Neural progenitor cell (in vitro differentiated cells): ENCODE data around the gene NRG2. TPM values are rescaled to one million over a fixed set of nuclear protein-coding genes. Genes with fewer than 3 reads are reported as not detected.

ENCODE experiments used
- DNase-seq: peaks from one replicate; pipeline ENCODE4 v3.0.0-alpha.2; 2016; ENCODE audit warnings: low spot score
- H2AFZ ChIP-seq: fragments of 200-600 bp; sonication (generic); replicated peaks from 2 replicates; pipeline ENCODE4 v1.6.1; 2016; ENCODE audit warnings: antibody characterized with exemption
- H3F3A ChIP-seq: fragments of 200-600 bp; sonication (generic); 2 replicates; pipeline ENCODE4 v1.6.1; 2016; ENCODE audit warnings: antibody characterized with exemption, low read depth
- H3K27ac ChIP-seq: fragments of 200-600 bp; sonication (generic); 2 replicates; pipeline ENCODE4 v1.5.1; 2016; ENCODE audit warnings: mild to moderate bottlenecking
- H3K27me3 ChIP-seq: fragments of 200-600 bp; sonication (generic); 2 replicates; pipeline ENCODE4 v1.6.1; 2016; ENCODE audit warnings: mild to moderate bottlenecking, moderate library complexity
- H3K36me3 ChIP-seq: fragments of 200-600 bp; sonication (generic); 2 replicates; pipeline ENCODE4 v1.5.1; 2016
- H3K4me1 ChIP-seq: fragments of 200-600 bp; sonication (generic); 2 replicates; pipeline ENCODE4 v1.6.1; 2016; ENCODE audit warnings: mixed run types
- H3K4me2 ChIP-seq: fragments of 200-600 bp; sonication (generic); 2 replicates; pipeline ENCODE4 v1.6.1; 2016
- H3K4me3 ChIP-seq: fragments of 200-600 bp; sonication (generic); 2 replicates; pipeline ENCODE4 v1.5.1; 2016
- H3K79me2 ChIP-seq: fragments of 200-600 bp; sonication (generic); 2 replicates; pipeline ENCODE4 v1.6.1; 2016; ENCODE audit warnings: low read depth
- H3K9ac ChIP-seq: fragments of 200-600 bp; sonication (generic); 2 replicates; pipeline ENCODE4 v1.6.1; 2016
- H3K9me3 ChIP-seq: fragments of 200-600 bp; sonication (generic); 2 replicates; pipeline ENCODE4 v1.5.1; 2016; ENCODE audit warnings: low read depth
- H4K20me1 ChIP-seq: fragments of 200-600 bp; sonication (generic); 2 replicates; pipeline ENCODE4 v1.6.1; 2016; ENCODE audit warnings: low read depth
- H3K27ac Mint-ChIP-seq: 3 replicates; pipeline ENCODE4 v1.8.0; 2021; ENCODE audit warnings: mixed read lengths
- H3K27me3 Mint-ChIP-seq: 2 replicates; pipeline ENCODE4 v1.8.0; 2022; ENCODE audit warnings: low read depth, mild to moderate bottlenecking, inconsistent platforms, moderate library complexity, mixed read lengths; ENCODE audit not compliant: insufficient read depth
- H3K36me3 Mint-ChIP-seq: 3 replicates; pipeline ENCODE4 v1.8.0; 2021; ENCODE audit warnings: mixed read lengths
- H3K4me1 Mint-ChIP-seq: 3 replicates; pipeline ENCODE4 v1.8.0; 2021; ENCODE audit warnings: mixed read lengths
- H3K4me3 Mint-ChIP-seq: 3 replicates; pipeline ENCODE4 v1.8.0; 2021; ENCODE audit warnings: mild to moderate bottlenecking, moderate library complexity, mixed read lengths
- H3K9me3 Mint-ChIP-seq: 3 replicates; pipeline ENCODE4 v1.8.0; 2020; ENCODE audit warnings: mixed read lengths
- CTCF ChIP-seq: fragments of 200-600 bp; sonication (generic); IDR thresholded peaks from 2 replicates; pipeline ENCODE4 v1.5.1; 2017; ENCODE audit warnings: antibody characterized with exemption, mild to moderate bottlenecking
- EZH2 ChIP-seq: fragments of 200-600 bp; sonication (generic); IDR thresholded peaks from 2 replicates; pipeline ENCODE4 v1.6.1; 2017; ENCODE audit warnings: antibody characterized with exemption, mild to moderate bottlenecking, moderate library complexity
- EZH2phosphoT487 ChIP-seq: fragments of 200-600 bp; sonication (generic); IDR thresholded peaks from 2 replicates; pipeline ENCODE4 v1.6.1; 2017; ENCODE audit warnings: antibody characterized with exemption
- total RNA-seq: library from RNA; depleted of rRNA; stranded (reverse); fragments of >200 nt; gene quantifications from 2 replicates; pipeline ENCODE4 v1.2.3, GENCODE V29; 2015; ENCODE audit warnings: low replicate concordance

NRG2 gene
- total RNA-seq, 1 donor from 2014 or later: 0.13 TPM

- Histone ChIP-seq H2AFZ (no peak overlapping the region), H4K20me1 (peaks cover 5% of the 10 kb centered on the region), H3K4me2 (no peak overlapping the region), H3K4me3 (no peak overlapping the region), H3K36me3 (no peaks in the 10 kb centered on the region), H3K9me3 (no peaks in the 10 kb centered on the region), H3K79me2 (no peaks in the 10 kb centered on the region), H3K9ac (no peak overlapping the region), H3K27ac (no peak overlapping the region), H3K4me1 (no peaks in the 10 kb centered on the region), H3F3A (no peaks in the 10 kb centered on the region), H3K27me3 (peaks cover 100% of the 10 kb centered on the region)
- H3K27ac Mint-ChIP-seq: no peak overlapping the region
- no peaks in the 10 kb centered on the region for H3K36me3 Mint-ChIP-seq
- DNase-seq: no peak
- H3K4me1 Mint-ChIP-seq: peaks cover 9% of the 10 kb centered on the region
- H3K9me3 Mint-ChIP-seq: peaks cover 9% of the 10 kb centered on the region
- peaks cover 6% of the 10 kb centered on the region for H3K27me3 Mint-ChIP-seq
- TF ChIP-seq EZH2: no peak
- no peak for TF ChIP-seq CTCF
- TF ChIP-seq EZH2phosphoT487: no peak
- H3K4me3 Mint-ChIP-seq: no peak overlapping the region
Observed at GRCh38 chr5:140032296-140032695, 10.8 kb downstream of the NRG2 start.

- Histone ChIP-seq H3K9me3 (no peaks in the 10 kb centered on the region), H2AFZ (no peak overlapping the region), H3K4me3 (no peak overlapping the region), H4K20me1 (no peaks in the 10 kb centered on the region), H3K4me1 (no peaks in the 10 kb centered on the region), H3F3A (no peaks in the 10 kb centered on the region), H3K27me3 (peaks cover 91% of the 10 kb centered on the region), H3K27ac (no peak overlapping the region), H3K36me3 (no peaks in the 10 kb centered on the region), H3K4me2 (no peak overlapping the region), H3K79me2 (no peaks in the 10 kb centered on the region), H3K9ac (no peak overlapping the region)
- no peak for DNase-seq
- Mint-ChIP-seq H3K4me3 (no peak overlapping the region), H3K36me3 (no peaks in the 10 kb centered on the region), H3K27ac (no peak overlapping the region), H3K9me3 (no peaks in the 10 kb centered on the region), H3K27me3 (peaks cover 3% of the 10 kb centered on the region), H3K4me1 (peaks cover 2% of the 10 kb centered on the region)
- TF ChIP-seq EZH2 (no peak), CTCF (no peak), EZH2phosphoT487 (no peak)
Observed at GRCh38 chr5:140027807-140028206, 15.3 kb downstream of the NRG2 start.

- H4K20me1 ChIP-seq: no peaks in the 10 kb centered on the region
- H3K4me1 ChIP-seq: no peaks in the 10 kb centered on the region
- Mint-ChIP-seq H3K36me3 (no peaks in the 10 kb centered on the region), H3K27me3 (peaks cover 3% of the 10 kb centered on the region), H3K9me3 (no peaks in the 10 kb centered on the region), H3K4me3 (no peak overlapping the region), H3K27ac (no peak overlapping the region), H3K4me1 (peaks cover 2% of the 10 kb centered on the region)
- no peaks in the 10 kb centered on the region for H3K36me3 ChIP-seq
- H3K9me3 ChIP-seq: no peaks in the 10 kb centered on the region
- DNase-seq: no peak
- H3K4me3 ChIP-seq: no peak overlapping the region
- no peaks in the 10 kb centered on the region for H3K79me2 ChIP-seq
- H2AFZ ChIP-seq: no peak overlapping the region
- H3K4me2 ChIP-seq: no peak overlapping the region
- H3F3A ChIP-seq: no peaks in the 10 kb centered on the region
- no peak overlapping the region for H3K9ac ChIP-seq
- TF ChIP-seq CTCF: no peak
- TF ChIP-seq EZH2: no peak
- H3K27me3 ChIP-seq: peaks cover 91% of the 10 kb centered on the region
- H3K27ac ChIP-seq: no peak overlapping the region
Observed at GRCh38 chr5:140025736-140026135, 17.4 kb downstream of the NRG2 start.
